Fibroblast of upper back skin (primary cell): ENCODE results near the gene TM9SF3.

ENCODE experiments used
- DNase-seq: peaks from one replicate; pipeline ENCODE4 v3.0.0-alpha.2; 2013

Gene TM9SF3

DNA sequence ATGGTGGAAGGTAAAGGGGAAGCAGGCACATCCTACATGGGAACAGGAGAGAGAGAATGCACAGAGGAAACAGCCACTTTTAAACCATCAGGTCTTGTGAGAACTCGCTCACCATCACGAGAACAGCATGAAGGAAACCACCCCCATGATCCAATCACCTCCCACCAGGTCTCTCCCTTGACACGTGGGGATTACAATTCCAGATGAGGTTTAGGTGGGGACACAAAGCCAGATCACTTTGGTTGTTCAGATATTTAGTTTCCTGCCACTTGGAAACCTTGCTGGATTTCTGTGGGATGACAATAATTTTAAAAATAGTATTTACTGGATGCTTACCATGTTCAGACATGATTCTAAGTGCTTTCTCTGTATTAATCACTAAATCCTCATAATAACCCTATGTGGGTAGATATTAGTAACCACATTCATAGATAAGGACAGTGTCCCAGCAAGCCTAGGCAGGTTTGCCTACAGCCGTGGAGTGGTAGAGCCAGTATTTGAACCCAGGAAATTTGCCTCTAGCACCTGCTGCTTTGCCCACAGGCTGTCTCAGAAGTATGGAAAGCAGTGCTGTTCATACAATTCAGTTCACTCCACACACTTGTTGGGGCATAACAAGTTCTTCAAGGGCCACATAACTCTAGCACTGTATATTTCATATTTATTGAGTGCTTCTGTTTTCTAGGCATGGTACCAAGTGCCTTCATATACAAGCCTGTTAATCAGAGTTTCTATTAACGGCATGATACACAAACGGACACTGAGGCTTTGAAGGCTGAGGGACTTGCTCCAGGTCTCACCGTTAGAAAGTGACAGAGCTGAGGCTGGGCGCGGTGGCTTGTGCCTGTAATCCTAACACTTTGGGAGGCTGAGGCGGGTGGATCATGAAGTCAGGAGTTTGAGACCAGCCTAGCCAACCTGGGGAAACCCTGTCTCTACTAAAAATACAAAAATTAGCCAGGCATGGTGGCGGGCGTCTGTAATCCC, 81.4 kb downstream of the TM9SF3 start:
- DNase-seq, result no peak

DNA sequence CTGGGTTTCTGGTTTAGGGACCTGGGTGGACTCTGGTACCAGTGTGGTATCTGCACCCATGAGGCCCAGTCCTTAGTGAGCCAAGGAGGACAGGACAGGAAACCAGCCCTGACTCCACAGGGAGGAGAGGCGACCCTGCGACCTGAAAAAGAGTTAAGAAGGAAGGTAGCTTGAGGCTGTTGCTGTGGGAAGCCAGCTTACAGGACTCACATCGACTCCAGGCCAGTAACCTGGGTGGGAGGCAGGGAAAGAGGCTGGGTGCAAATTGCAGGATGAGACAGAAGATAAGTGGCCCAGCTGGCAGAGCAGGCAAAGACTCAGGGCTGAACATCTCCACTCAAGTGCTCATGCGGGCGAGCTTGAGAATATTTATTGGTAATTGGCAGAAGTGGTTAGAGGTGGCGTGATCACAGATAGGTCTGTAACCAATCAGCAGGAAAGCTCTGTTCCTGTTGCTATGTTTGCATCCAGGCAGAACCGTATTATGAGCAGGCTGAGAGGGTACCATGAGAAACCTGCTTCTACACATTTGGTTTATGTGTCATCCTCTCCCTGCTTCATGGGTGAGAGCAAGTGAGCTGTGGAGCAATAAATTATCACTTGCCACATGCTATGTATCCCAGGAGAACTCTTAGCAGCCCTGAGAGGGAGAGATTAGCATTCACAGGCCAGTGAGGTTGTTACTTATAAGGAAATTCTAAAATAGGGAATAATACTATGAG, 84.1 kb downstream of the TM9SF3 start:
- DNase-seq, result peak; percentile 64

- peak; percentile 8 for DNase-seq
Measured at GRCh38 chr10:96501985-96502384, 84.8 kb downstream of the TM9SF3 start.

DNA sequence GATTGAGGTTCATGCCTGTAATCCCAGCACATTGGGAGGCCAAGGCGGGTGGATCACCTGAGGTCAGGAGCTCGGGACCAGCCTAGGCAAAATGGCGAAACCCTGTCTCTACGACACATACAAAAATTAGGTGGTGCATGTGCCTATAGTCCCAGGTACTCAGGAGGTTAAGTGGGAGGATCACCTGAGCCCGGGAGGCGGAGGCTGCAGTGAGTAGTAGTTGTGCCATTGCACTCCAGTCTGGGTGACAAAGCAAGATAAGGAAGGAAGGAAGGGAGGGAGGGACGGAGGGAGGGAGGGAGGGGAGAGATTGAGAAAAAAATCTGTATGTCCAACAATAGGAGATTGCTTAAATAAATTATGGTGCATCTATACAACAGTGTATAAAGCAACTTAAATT, 86.3 kb downstream of the TM9SF3 start:
- DNase-seq, result no peak

DNA sequence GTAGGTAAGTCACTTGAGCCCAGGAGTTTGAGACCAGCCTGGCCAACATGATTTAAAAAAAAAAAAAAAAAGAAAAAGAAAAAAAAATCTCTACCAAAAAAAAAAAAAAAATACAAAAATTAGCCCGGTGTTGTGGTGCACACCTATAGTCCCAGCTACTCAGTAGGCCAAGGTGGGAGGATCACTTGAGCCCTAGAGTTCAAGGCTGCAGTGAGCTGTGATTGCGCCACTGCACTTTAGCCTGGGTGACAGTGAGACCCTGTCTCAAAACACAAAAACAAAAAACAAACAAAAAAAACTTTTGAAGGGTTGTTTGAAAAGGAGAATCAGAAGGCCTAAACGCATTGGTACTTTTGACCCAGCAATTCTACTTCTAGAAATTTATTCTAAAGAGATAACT, 86.8 kb downstream of the TM9SF3 start:
- DNase-seq, result no peak

DNA sequence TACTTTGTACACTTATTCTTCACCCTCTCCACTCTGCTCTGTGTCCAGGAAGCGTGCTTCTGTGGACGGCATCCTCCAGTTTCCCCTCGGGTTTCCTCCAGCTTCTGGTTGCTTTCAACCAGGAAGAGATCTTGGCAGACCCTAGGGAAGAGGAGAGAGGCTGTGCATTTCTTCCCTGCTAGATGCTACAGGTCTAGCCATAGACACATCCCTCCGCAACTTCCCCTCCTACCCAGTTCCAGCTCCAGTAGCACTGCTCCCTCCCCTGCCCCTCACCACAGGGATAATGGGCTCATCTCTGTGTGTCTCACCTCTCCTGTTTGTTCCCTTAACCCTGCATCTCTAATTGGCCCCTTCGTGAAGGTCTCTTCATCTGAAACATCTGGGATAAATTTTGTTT, 89.4 kb downstream of the TM9SF3 start:
- no peak for DNase-seq

- DNase-seq, result peak; percentile 22
Measured at GRCh38 chr10:96496281-96496925, 90.4 kb downstream of the TM9SF3 start.

DNA sequence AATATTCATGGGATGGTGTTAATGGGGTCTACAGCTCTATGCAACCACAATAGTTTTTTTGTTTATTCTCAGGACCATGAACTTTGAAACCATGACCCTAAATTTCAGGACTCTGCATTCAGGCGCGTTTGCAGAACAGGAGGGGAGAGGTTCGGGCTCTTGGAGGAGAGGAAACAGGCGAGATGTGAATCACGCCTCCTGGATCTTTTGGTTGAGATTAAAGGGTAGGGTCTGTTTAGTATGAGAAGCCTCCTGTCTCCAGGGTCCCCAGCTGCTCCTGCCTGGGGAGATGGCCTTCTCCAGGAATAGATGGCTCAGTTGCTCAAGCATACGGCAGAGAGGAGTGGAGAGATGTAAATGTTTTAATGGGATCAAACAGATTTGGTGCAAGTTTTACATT, 91.3 kb downstream of the TM9SF3 start:
- no peak for DNase-seq

DNA sequence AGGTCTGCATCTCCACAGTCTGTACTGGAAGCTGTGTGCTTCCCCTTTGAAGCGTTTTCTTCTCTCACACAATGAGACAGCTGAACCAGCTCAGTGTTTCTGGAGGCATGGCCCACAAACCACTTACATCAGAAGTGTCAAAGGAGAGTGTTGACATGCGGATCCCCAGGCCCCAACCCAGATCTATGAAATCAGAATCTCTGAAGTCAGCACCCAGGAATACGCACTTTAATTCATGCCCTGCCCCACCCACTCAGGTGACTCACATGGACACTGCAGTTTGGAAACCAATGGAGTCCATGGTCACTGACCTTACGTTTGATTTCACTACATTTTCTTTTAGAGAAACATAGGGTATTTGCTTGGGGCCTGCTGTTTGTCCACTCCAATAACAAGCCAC, 92.1 kb downstream of the TM9SF3 start:
- no peak for DNase-seq

DNA sequence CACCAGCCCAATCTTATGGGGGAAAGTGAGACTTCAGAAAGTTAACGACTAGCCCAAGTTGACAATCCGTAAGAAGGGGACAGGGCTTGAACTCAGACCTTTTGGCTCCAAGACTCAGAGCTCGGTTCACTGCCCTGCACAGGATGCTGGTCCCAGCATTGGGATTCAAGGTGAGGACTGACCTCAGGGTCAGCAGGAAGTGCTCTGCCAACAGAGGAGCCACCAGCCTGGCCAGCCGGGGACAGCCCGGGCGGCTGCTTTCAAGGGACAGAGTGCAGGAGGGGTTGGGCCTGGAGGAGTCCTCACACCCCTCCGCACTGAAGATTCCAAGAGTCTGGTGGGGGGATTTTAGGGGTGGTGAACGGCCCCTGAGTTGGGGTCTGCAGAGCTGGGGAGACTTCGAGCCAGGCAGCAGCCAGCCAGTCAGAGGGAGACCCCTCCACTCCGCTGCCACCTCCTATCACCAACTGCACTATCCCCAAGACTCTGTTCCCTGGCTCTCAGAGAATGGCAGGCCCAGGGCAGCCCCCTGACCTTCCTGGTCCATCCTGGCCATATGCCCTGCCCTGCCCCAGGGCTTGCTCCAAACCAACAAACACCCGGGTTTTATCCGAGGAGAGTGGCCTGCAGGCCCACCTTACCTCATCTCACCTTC, 92.8 kb downstream of the TM9SF3 start:
- no peak for DNase-seq

DNA sequence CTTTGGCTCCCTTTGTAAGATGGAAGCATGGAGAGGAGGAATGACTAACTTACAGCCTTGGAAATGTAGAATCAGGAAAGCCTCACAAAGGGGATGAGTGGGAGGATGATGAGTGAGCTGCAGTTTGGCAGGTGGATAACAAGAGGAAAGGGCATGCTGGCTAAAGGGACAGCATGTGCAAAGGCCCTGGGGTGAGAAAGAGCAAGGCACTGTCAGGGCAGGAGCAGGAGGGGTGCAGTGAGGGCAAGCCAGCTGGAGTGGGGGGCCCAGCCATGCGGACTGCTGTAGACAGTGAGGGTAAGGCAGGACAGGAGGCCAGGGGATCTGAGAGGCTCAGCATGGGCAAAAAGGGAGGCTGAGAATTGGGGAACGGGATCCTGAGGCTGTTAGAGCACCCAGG, 93.6 kb downstream of the TM9SF3 start:
- DNase-seq, result no peak

- DNase-seq, result peak; percentile 11
Measured at GRCh38 chr10:96491303-96491702, 95.5 kb downstream of the TM9SF3 start.

- peak; percentile 30 for DNase-seq
Measured at GRCh38 chr10:96488161-96488935, 98.5 kb downstream of the TM9SF3 start.

DNA sequence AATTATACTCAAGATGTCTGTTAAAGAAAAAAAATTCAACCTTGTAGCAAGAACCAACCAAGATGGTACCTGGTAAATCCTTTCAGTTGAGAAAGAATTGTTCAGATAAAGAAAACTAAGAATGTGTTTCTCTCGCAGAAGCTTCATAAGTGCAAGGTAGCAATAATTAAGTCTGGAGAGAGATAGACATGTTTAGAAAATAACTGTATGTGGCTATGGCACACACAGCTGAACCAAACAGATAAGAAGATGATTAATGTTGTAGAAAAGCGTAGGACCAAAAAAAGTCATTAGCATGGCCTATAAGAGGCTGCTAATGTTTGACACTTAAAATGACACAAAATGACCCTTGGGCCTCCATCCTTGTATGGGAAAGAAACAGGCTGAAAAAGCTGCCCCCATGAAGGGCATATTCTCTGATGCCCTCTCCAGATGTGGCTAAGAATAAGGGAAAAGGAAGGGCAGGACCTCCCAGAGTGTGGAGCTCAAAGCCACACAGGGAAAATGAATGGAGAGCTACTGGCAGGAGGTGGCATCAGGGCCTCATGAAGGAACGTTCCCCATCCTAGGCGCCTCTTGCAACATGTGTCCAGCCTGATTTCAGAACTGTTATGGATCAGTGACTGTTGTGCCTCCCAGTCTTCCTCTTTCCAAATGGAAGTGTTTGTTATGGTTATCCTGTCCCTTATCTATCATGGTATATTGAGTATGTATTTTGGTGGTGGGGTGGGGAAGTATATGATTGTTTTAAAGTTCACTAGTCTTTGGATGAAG, 103.8 kb downstream of the TM9SF3 start:
- DNase-seq, result no peak

DNA sequence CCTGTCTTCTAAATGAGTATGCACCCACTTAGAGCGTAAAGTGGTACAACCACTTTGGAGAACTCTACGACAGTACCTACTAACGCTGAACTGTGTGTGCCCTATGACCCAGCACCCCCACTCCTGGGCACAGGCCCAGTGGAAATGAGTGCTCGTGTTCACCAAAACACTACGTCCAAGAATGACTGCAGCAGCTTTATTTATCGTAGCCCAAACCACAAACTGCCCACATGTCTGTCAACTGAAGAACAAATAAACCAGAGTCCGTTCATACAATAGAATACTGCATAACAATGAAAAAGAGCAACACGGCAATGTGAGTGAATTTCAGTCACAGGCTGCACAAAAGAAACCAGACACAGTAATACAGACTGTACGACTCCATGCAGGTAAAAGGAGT, 108.5 kb downstream of the TM9SF3 start:
- DNase-seq, result no peak

DNA sequence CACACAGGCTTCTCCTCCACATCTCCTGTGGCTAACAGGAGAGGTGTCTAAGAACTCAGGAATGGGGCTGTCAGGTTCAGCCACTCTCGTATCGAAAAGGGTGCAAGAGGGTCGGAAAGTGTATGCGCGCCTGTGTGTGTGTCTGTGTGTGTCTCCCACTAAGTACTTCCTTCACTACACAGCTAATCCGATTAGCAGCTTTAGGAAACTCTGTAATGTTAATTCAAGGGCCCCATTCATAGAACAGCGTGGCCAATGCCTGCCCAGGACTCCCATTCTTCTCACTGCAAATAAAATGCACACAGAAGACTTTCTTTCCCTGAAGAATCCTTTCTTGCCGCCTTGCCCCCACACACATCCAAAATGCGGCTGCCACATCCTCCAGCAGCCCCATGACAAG, 112.9 kb downstream of the TM9SF3 start:
- DNase-seq, result no peak

- DNase-seq, result peak; percentile 28
Measured at GRCh38 chr10:96470116-96470743, 116.6 kb downstream of the TM9SF3 start.

GRCh38 chr10:96468845-96469244, 118.0 kb downstream of the TM9SF3 start:
- DNase-seq, result peak; percentile 2
